Neural crest cell (in vitro differentiated cells): ENCODE measurements around the gene PFKL. TPM values are rescaled to one million over a fixed set of nuclear protein-coding genes. Genes with fewer than 3 reads are reported as not detected.

ENCODE experiments used
- DNase-seq: peaks from one replicate; pipeline ENCODE4 v3.0.0; 2021; ENCODE audit warnings: low read depth, mixed read lengths, low spot score
- H3K27ac Mint-ChIP-seq: one replicate; pipeline ENCODE4 v1.8.0; 2021; ENCODE audit warnings: mild to moderate bottlenecking, mixed read lengths; ENCODE audit not compliant: unreplicated experiment
- H3K27me3 Mint-ChIP-seq: 2 replicates; pipeline ENCODE4 v1.8.0; 2021; ENCODE audit warnings: low read depth, mild to moderate bottlenecking, mixed read lengths
- H3K36me3 Mint-ChIP-seq: 2 replicates; pipeline ENCODE4 v1.8.0; 2021; ENCODE audit warnings: low read depth, mild to moderate bottlenecking, mixed read lengths
- H3K4me1 Mint-ChIP-seq: 2 replicates; pipeline ENCODE4 v1.8.0; 2021; ENCODE audit warnings: mixed read lengths
- H3K4me3 Mint-ChIP-seq: one replicate; pipeline ENCODE4 v1.8.0; 2021; ENCODE audit warnings: mild to moderate bottlenecking, mixed read lengths
- H3K9me3 Mint-ChIP-seq: 2 replicates; pipeline ENCODE4 v1.8.0; 2021; ENCODE audit warnings: mixed read lengths
- CTCF ChIP-seq: fragments of 200-600 bp; sonication (generic); conservative IDR thresholded peaks from 2 replicates; pipeline ENCODE4 v1.5.0; 2021; ENCODE audit warnings: antibody characterized with exemption, mild to moderate bottlenecking
- total RNA-seq: library from RNA; stranded (reverse); gene quantifications from 2 replicates; pipeline ENCODE4 v1.2.1, GENCODE V29; 2021

Gene PFKL
- total RNA-seq, 1 donor from 2014 or later: 96.1 TPM

- Mint-ChIP-seq H3K27ac (peak overlapping the region; percentile 38), H3K4me3 (no peak overlapping the region), H3K9me3 (no peaks in the 10 kb centered on the region), H3K4me1 (peaks cover 33% of the 10 kb centered on the region), H3K27me3 (no peaks in the 10 kb centered on the region), H3K36me3 (peaks cover 5% of the 10 kb centered on the region)
- TF ChIP-seq CTCF: no peak
- DNase-seq: no peak
Observed at GRCh38 chr21:44306936-44307704, 7.3 kb downstream of the PFKL start.

- H3K4me1 Mint-ChIP-seq: peaks cover 12% of the 10 kb centered on the region
- TF ChIP-seq CTCF: no peak
- no peak overlapping the region for H3K27ac Mint-ChIP-seq
- DNase-seq: no peak
- no peak overlapping the region for H3K4me3 Mint-ChIP-seq
- no peaks in the 10 kb centered on the region for H3K27me3 Mint-ChIP-seq
- peaks cover 5% of the 10 kb centered on the region for H3K36me3 Mint-ChIP-seq
- no peaks in the 10 kb centered on the region for H3K9me3 Mint-ChIP-seq
Observed at GRCh38 chr21:44310628-44311507, 11.0 kb downstream of the PFKL start.

GRCh38 chr21:44312089-44312488 lies 12.2 kb downstream of the PFKL start:
- no peak for TF ChIP-seq CTCF
- Mint-ChIP-seq H3K27ac (no peak overlapping the region), H3K4me3 (no peak overlapping the region), H3K36me3 (peaks cover 5% of the 10 kb centered on the region), H3K4me1 (peaks cover 11% of the 10 kb centered on the region), H3K9me3 (no peaks in the 10 kb centered on the region), H3K27me3 (no peaks in the 10 kb centered on the region)
- DNase-seq: no peak

- no peak for DNase-seq
- Mint-ChIP-seq H3K36me3 (peaks cover 5% of the 10 kb centered on the region), H3K4me3 (no peak overlapping the region), H3K9me3 (no peaks in the 10 kb centered on the region), H3K4me1 (peaks cover 6% of the 10 kb centered on the region), H3K27me3 (no peaks in the 10 kb centered on the region), H3K27ac (no peak overlapping the region)
- TF ChIP-seq CTCF: no peak
Observed at GRCh38 chr21:44312716-44313115, 12.9 kb downstream of the PFKL start.

GRCh38 chr21:44313451-44313850 lies 13.6 kb downstream of the PFKL start:
- no peak overlapping the region for H3K27ac Mint-ChIP-seq
- no peaks in the 10 kb centered on the region for H3K9me3 Mint-ChIP-seq
- TF ChIP-seq CTCF: no peak
- H3K36me3 Mint-ChIP-seq: peaks cover 5% of the 10 kb centered on the region
- no peak for DNase-seq
- no peak overlapping the region for H3K4me3 Mint-ChIP-seq
- no peaks in the 10 kb centered on the region for H3K27me3 Mint-ChIP-seq
- no peaks in the 10 kb centered on the region for H3K4me1 Mint-ChIP-seq
